Dermis microvascular lymphatic vessel endothelial cell (primary cell): ENCODE results near the gene TSC22D3. TPM values are rescaled to one million over a fixed set of nuclear protein-coding genes. Genes with fewer than 3 reads are reported as not detected.
"Not testable (repeated sequence)": the region's sequence is repeated elsewhere in the genome, so short reads cannot be mapped to it uniquely, and the experiment has no call there.

Experiments used
- DNase-seq, 2 donors: peaks; one replicate each; pipeline versions ENCODE4 v3.0.0 to v3.0.0-alpha.2; 2010; ENCODE audit warnings: low read depth in 2 of 2
- total RNA-seq: library from RNA; depleted of rRNA; stranded (reverse); fragments of >200 nt; gene quantifications from 2 replicates; pipeline ENCODE4 v1.2.1, GENCODE V29; 2014

Gene TSC22D3
- total RNA-seq, 1 donor from 2014 or later: 15.0 TPM

GRCh38 chrX:107683124-107683895 lies 92.3 kb downstream of the TSC22D3 start:
- peak; percentile 34 to 70 for DNase-seq

- DNase-seq: no peak
These were observed 93.3 kb downstream of the TSC22D3 start for GRCh38 chrX:107682256-107682655.

GRCh38 chrX:107678957-107679740 lies 96.4 kb downstream of the TSC22D3 start:
- DNase-seq: no peak

GRCh38 chrX:107677909-107678308 lies 97.7 kb downstream of the TSC22D3 start:
- DNase-seq: no peak

GRCh38 chrX:107677501-107677901 lies 98.1 kb downstream of the TSC22D3 start:
- no peak for DNase-seq

- DNase-seq: peak in 1 of 2 donors; percentile 87
These were observed 98.8 kb downstream of the TSC22D3 start for GRCh38 chrX:107676559-107677378.

- no peak for DNase-seq
These were observed 99.6 kb downstream of the TSC22D3 start for GRCh38 chrX:107675823-107676555.

GRCh38 chrX:107675365-107675654 lies 100.3 kb downstream of the TSC22D3 start:
- DNase-seq: no peak

GRCh38 chrX:107674480-107675364 lies 100.9 kb downstream of the TSC22D3 start:
- no peak for DNase-seq

- DNase-seq: peak in 1 of 2 donors; percentile 63
These were observed 101.6 kb downstream of the TSC22D3 start for GRCh38 chrX:107673933-107674479.

GRCh38 chrX:107673431-107673830 lies 102.2 kb downstream of the TSC22D3 start:
- no peak for DNase-seq

GRCh38 chrX:107672955-107673378 lies 102.6 kb downstream of the TSC22D3 start:
- peak; percentile 48 to 80 for DNase-seq

GRCh38 chrX:107671256-107671655 lies 104.3 kb downstream of the TSC22D3 start:
- not testable (repeated sequence) for DNase-seq

GRCh38 chrX:107669885-107670628 lies 105.5 kb downstream of the TSC22D3 start:
- DNase-seq: no peak

- DNase-seq: no peak
These were observed 106.3 kb downstream of the TSC22D3 start for GRCh38 chrX:107669261-107669660.

GRCh38 chrX:107668710-107669109 lies 106.9 kb downstream of the TSC22D3 start:
- not testable (repeated sequence) for DNase-seq

- no peak for DNase-seq
These were observed 108.2 kb downstream of the TSC22D3 start for GRCh38 chrX:107667426-107667825.

- no peak for DNase-seq
These were observed 108.7 kb downstream of the TSC22D3 start for GRCh38 chrX:107666931-107667330.
